NB4 (cell line): Measurements from ENCODE around the gene SLMAP.

ENCODE experiments used
- MYC ChIP-seq: IDR thresholded peaks from 2 replicates; pipeline ENCODE4 v1.6.1; 2011; ENCODE audit warnings: low read depth, low read length
- POLR2A ChIP-seq: IDR thresholded peaks from 2 replicates; pipeline ENCODE4 v1.6.1; 2011; ENCODE audit warnings: mild to moderate bottlenecking; ENCODE audit not compliant: insufficient read length; ENCODE audit errors: extremely low read depth
- TF ChIP-seq, protein P1 (sequence below): IDR thresholded peaks from one replicate; pipeline ENCODE4 v1.5.1; 2012; ENCODE audit warnings: low read depth, low read length
- TF ChIP-seq, protein P2 (sequence below): IDR thresholded peaks from 2 replicates; pipeline ENCODE4 v1.6.1; 2011; ENCODE audit warnings: low read depth, low read length

DNA sequence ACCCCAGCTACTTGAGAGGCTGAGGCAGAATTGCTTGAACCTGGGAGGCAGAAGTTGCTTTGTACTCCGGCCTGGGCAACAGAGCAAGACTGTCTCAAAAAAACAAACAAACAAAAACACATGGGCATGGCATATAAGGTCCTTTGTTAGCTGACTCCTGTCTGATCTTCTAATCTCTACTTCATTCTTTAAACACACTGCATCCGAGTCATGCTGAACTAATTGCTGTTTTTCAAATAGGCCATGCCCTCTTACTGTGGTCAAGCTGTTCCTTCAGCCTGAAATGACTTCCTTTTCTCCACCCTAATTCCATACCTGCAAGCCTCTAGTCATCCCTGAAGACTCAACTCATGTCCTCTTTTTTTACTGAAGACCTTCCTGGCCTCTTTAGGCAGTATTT lies 22.3 kb upstream of the SLMAP start:
- TF ChIP-seq, protein P1, sequence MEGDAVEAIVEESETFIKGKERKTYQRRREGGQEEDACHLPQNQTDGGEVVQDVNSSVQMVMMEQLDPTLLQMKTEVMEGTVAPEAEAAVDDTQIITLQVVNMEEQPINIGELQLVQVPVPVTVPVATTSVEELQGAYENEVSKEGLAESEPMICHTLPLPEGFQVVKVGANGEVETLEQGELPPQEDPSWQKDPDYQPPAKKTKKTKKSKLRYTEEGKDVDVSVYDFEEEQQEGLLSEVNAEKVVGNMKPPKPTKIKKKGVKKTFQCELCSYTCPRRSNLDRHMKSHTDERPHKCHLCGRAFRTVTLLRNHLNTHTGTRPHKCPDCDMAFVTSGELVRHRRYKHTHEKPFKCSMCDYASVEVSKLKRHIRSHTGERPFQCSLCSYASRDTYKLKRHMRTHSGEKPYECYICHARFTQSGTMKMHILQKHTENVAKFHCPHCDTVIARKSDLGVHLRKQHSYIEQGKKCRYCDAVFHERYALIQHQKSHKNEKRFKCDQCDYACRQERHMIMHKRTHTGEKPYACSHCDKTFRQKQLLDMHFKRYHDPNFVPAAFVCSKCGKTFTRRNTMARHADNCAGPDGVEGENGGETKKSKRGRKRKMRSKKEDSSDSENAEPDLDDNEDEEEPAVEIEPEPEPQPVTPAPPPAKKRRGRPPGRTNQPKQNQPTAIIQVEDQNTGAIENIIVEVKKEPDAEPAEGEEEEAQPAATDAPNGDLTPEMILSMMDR: no peak
- no peak for TF ChIP-seq POLR2A
- TF ChIP-seq, protein P2, sequence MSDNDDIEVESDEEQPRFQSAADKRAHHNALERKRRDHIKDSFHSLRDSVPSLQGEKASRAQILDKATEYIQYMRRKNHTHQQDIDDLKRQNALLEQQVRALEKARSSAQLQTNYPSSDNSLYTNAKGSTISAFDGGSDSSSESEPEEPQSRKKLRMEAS: no peak
- TF ChIP-seq MYC: no peak
